HG03175 (cell line): ENCODE results near the gene KCNS1.
"Not testable (repeated sequence)": the region's sequence is repeated elsewhere in the genome, so short reads cannot be mapped to it uniquely, and the experiment has no call there.

Experiments
- ATAC-seq: cut with Tn5 transposase; IDR thresholded peaks from one replicate; pipeline ENCODE4 v1.9.1; 2021; ENCODE audit warnings: mild to moderate bottlenecking, moderate library complexity; ENCODE audit not compliant: unreplicated experiment

Gene KCNS1

GRCh38 chr20:45100563-45101245, at the start of gene KCNS1:
Gene KCNS1, minus strand, starts transcription at chr20:45101127. Its CDS starts 1,891 bp downstream, at chr20:45099236.
- ATAC-seq = no peak

GRCh38 chr20:45149062-45149461, 48.1 kb upstream of the KCNS1 start:
- ATAC-seq = no peak

GRCh38 chr20:45140836-45141235, 39.9 kb upstream of the KCNS1 start:
- no peak for ATAC-seq

GRCh38 chr20:45139733-45140375, 38.9 kb upstream of the KCNS1 start:
- ATAC-seq = not testable (repeated sequence)

- ATAC-seq = no peak
These were observed 37.8 kb upstream of the KCNS1 start for GRCh38 chr20:45138561-45139300.

- no peak for ATAC-seq
These were observed 36.0 kb upstream of the KCNS1 start for GRCh38 chr20:45136911-45137310.

- no peak for ATAC-seq
These were observed 27.2 kb upstream of the KCNS1 start for GRCh38 chr20:45128099-45128498.

- no peak for ATAC-seq
These were observed 23.4 kb upstream of the KCNS1 start, which contains the start of gene WFDC12 for GRCh38 chr20:45124365-45124764. Gene WFDC12, minus strand, starts transcription at chr20:45124465. Its CDS starts 18 bp downstream, at chr20:45124447.

- ATAC-seq = no peak
These were observed 20.5 kb upstream of the KCNS1 start for GRCh38 chr20:45121388-45121787.

- ATAC-seq = no peak
These were observed 18.8 kb upstream of the KCNS1 start for GRCh38 chr20:45119556-45120266.

GRCh38 chr20:45118028-45118427, 17.1 kb upstream of the KCNS1 start:
- no peak for ATAC-seq

- no peak for ATAC-seq
These were observed 16.7 kb upstream of the KCNS1 start for GRCh38 chr20:45117581-45117980.

- ATAC-seq = no peak
These were observed 14.9 kb upstream of the KCNS1 start for GRCh38 chr20:45115829-45116228.

GRCh38 chr20:45115386-45115774, 14.5 kb upstream of the KCNS1 start:
- ATAC-seq = no peak

- no peak for ATAC-seq
These were observed 13.8 kb upstream of the KCNS1 start, which contains the start of gene WFDC5 for GRCh38 chr20:45114465-45115385. Gene WFDC5, minus strand, starts transcription at chr20:45115174. Its CDS starts 91 bp downstream, at chr20:45115083.

- ATAC-seq = no peak
These were observed 12.9 kb upstream of the KCNS1 start for GRCh38 chr20:45113865-45114264.

GRCh38 chr20:45112754-45113153, 11.8 kb upstream of the KCNS1 start:
- no peak for ATAC-seq

- ATAC-seq = no peak
These were observed 11.0 kb upstream of the KCNS1 start for GRCh38 chr20:45111799-45112471.

GRCh38 chr20:45111285-45111684, 10.4 kb upstream of the KCNS1 start:
- no peak for ATAC-seq
